ENCODE results near the gene HOXD4. TPM values are rescaled to one million over a fixed set of nuclear protein-coding genes. Genes with fewer than 3 reads are reported as not detected.

Gene HOXD4
- total RNA-seq, 4 donors from 2014 or later, result 2.2 to 2.6 TPM; not detected in 2

GRCh38 chr2:176137252-176137580, 14.1 kb upstream of the HOXD4 start:
- WGBS, 2 donors, result 8 to 31% methylated on average over 2 of the region's 2 CpGs
- no peak for DNase-seq (ENCODE audit: low spot score in 2 of 2)
- TF ChIP-seq, protein P1, sequence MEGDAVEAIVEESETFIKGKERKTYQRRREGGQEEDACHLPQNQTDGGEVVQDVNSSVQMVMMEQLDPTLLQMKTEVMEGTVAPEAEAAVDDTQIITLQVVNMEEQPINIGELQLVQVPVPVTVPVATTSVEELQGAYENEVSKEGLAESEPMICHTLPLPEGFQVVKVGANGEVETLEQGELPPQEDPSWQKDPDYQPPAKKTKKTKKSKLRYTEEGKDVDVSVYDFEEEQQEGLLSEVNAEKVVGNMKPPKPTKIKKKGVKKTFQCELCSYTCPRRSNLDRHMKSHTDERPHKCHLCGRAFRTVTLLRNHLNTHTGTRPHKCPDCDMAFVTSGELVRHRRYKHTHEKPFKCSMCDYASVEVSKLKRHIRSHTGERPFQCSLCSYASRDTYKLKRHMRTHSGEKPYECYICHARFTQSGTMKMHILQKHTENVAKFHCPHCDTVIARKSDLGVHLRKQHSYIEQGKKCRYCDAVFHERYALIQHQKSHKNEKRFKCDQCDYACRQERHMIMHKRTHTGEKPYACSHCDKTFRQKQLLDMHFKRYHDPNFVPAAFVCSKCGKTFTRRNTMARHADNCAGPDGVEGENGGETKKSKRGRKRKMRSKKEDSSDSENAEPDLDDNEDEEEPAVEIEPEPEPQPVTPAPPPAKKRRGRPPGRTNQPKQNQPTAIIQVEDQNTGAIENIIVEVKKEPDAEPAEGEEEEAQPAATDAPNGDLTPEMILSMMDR (IDR thresholded peaks at IDR 0.05), result no peak
- no peak for TF ChIP-seq POLR2A (IDR thresholded peaks at IDR 0.05)
- H3K4me3 ChIP-seq (ENCODE audit: low read depth, poor library complexity, severe bottlenecking), result peak overlapping the region; percentile 34
- intact Hi-C loops (cut with DNase I; ENCODE audit: low total_unique reads), result loop anchor here (5.0 kb wide), 2 partner anchors 415 to 500 kb away; no protein-coding TSS in a partner anchor

DNA sequence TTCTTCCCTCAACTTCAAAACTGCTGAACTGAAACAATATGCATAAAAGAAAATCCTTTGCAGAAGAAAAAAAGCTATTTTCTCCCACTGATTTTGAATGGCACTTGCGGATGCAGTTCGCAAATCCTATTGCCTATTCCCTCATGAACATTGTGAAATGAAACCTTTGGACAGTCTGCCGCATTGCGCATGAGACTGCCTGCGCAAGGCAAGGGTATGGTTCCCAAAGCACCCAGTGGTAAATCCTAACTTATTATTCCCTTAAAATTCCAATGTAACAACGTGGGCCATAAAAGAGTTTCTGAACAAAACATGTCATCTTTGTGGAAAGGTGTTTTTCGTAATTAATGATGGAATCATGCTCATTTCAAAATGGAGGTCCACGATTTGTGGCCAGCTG, 13.4 kb upstream of the HOXD4 start:
- TF ChIP-seq, protein P1 (IDR thresholded peaks at IDR 0.05), result no peak
- no peak for TF ChIP-seq POLR2A (IDR thresholded peaks at IDR 0.05)
- WGBS, 2 donors, result 56 to 73% methylated on average over 8 of the region's 8 CpGs
- no peak overlapping the region for H3K4me3 ChIP-seq (ENCODE audit: low read depth, poor library complexity, severe bottlenecking)
- intact Hi-C loops (cut with DNase I; ENCODE audit: low total_unique reads), result loop anchor here (5.0 kb wide), 2 partner anchors 414 to 499 kb away; no protein-coding TSS in a partner anchor
- DNase-seq (ENCODE audit: low spot score in 2 of 2), result peak in 1 of 2 donors; percentile 50

- WGBS, 2 donors, result 38 to 42% methylated on average over 14 of the region's 14 CpGs
- no peak for TF ChIP-seq POLR2A (IDR thresholded peaks at IDR 0.05)
- TF ChIP-seq, protein P1 (IDR thresholded peaks at IDR 0.05), result no peak
- intact Hi-C loops (cut with DNase I; ENCODE audit: low total_unique reads), result loop anchor here (5.0 kb wide), 2 partner anchors 414 to 499 kb away; no protein-coding TSS in a partner anchor
- DNase-seq (ENCODE audit: low spot score in 2 of 2), result peak in 1 of 2 donors; percentile 81
- H3K4me3 ChIP-seq (ENCODE audit: low read depth, poor library complexity, severe bottlenecking), result no peak overlapping the region
These were observed 12.8 kb upstream of the HOXD4 start for GRCh38 chr2:176138526-176138922.

GRCh38 chr2:176138923-176139660, 12.3 kb upstream of the HOXD4 start:
- intact Hi-C loops (cut with DNase I; ENCODE audit: low total_unique reads), result loop anchor here (5.0 kb wide), 2 partner anchors 413 to 498 kb away; no protein-coding TSS in a partner anchor
- no peak for DNase-seq (ENCODE audit: low spot score in 2 of 2)
- 33 to 36% methylated on average over 28 of the region's 28 CpGs for WGBS, 2 donors
- TF ChIP-seq, protein P1 (IDR thresholded peaks at IDR 0.05), result no peak
- TF ChIP-seq POLR2A (IDR thresholded peaks at IDR 0.05), result no peak
- no peak overlapping the region for H3K4me3 ChIP-seq (ENCODE audit: low read depth, poor library complexity, severe bottlenecking)

GRCh38 chr2:176139661-176140512, 11.5 kb upstream of the HOXD4 start:
- TF ChIP-seq POLR2A (IDR thresholded peaks at IDR 0.05), result no peak
- TF ChIP-seq, protein P1 (IDR thresholded peaks at IDR 0.05), result no peak
- no peak overlapping the region for H3K4me3 ChIP-seq (ENCODE audit: low read depth, poor library complexity, severe bottlenecking)
- 12 to 19% methylated on average over 41 of the region's 41 CpGs for WGBS, 2 donors
- no peak for DNase-seq (ENCODE audit: low spot score in 2 of 2)
- intact Hi-C loops (cut with DNase I; ENCODE audit: low total_unique reads), result loop anchor here (5.0 kb wide), 2 partner anchors 412 to 497 kb away; no protein-coding TSS in a partner anchor

Data from lower leg skin (tissue), 4 donors.